Muscle layer of duodenum (tissue), 2 donors: ENCODE results near the gene MLLT3.

ENCODE experiments used
- H3K27ac ChIP-seq: one replicate; pipeline ENCODE4 v1.7.0; 2013; ENCODE audit warnings: mild to moderate bottlenecking, low read length
- H3K27me3 ChIP-seq: one replicate; pipeline ENCODE4 v1.7.0; 2013; ENCODE audit warnings: low read depth, mild to moderate bottlenecking, control low read depth, low read length
- H3K36me3 ChIP-seq, 2 donors: one replicate each; pipeline ENCODE4 v1.7.0; 2013; ENCODE audit warnings: low read length in 2 of 2, control low read depth in 1 of 2, mild to moderate bottlenecking in 1 of 2; ENCODE audit not compliant: insufficient read depth in 2 of 2, control insufficient read depth in 1 of 2
- H3K4me1 ChIP-seq, 2 donors: one replicate each; pipeline ENCODE4 v1.7.0; 2013; ENCODE audit warnings: low read length in 2 of 2, mild to moderate bottlenecking in 2 of 2, control low read depth in 1 of 2, moderate library complexity in 1 of 2; ENCODE audit not compliant: insufficient read depth in 2 of 2, control insufficient read depth in 1 of 2
- H3K4me3 ChIP-seq, 2 donors: one replicate each; pipeline ENCODE4 v1.7.0; 2013; ENCODE audit warnings: low read length in 2 of 2, low read depth in 1 of 2, mild to moderate bottlenecking in 1 of 2
- H3K9me3 ChIP-seq, 2 donors: one replicate each; pipeline ENCODE4 v1.7.0; 2013; ENCODE audit warnings: low read length in 2 of 2, control low read depth in 1 of 2, mild to moderate bottlenecking in 1 of 2; ENCODE audit not compliant: control insufficient read depth in 1 of 2
- donor health status: healthy.

The MLLT3 gene

GRCh38 chr9:20557285-20557684, 65.0 kb downstream of the MLLT3 start:
- Histone ChIP-seq H3K4me1 (peaks cover 6 to 29% of the 10 kb centered on the region in 2 donors), H3K27me3 (no peaks in the 10 kb centered on the region), H3K36me3 (no peaks in the 10 kb centered on the region), H3K27ac (no peak overlapping the region), H3K9me3 (no peaks in the 10 kb centered on the region), H3K4me3 (no peak overlapping the region)

- Histone ChIP-seq H3K9me3 (no peaks in the 10 kb centered on the region), H3K27ac (no peak overlapping the region), H3K27me3 (no peaks in the 10 kb centered on the region), H3K4me1 (peaks cover 12 to 19% of the 10 kb centered on the region in 2 donors), H3K4me3 (no peak overlapping the region), H3K36me3 (no peaks in the 10 kb centered on the region)
Measured at GRCh38 chr9:20553558-20554149, 68.6 kb downstream of the MLLT3 start.

GRCh38 chr9:20552874-20553557, 69.3 kb downstream of the MLLT3 start:
- no peaks in the 10 kb centered on the region for H3K27me3 ChIP-seq
- H3K4me3 ChIP-seq, result no peak overlapping the region
- no peaks in the 10 kb centered on the region for H3K36me3 ChIP-seq
- peaks cover 8 to 13% of the 10 kb centered on the region in 2 donors for H3K4me1 ChIP-seq
- no peak overlapping the region for H3K27ac ChIP-seq
- H3K9me3 ChIP-seq, result no peaks in the 10 kb centered on the region

- H3K4me1 ChIP-seq, result peaks cover 6 to 11% of the 10 kb centered on the region in 2 donors
- H3K27ac ChIP-seq, result no peak overlapping the region
- H3K27me3 ChIP-seq, result no peaks in the 10 kb centered on the region
- no peaks in the 10 kb centered on the region for H3K9me3 ChIP-seq
- no peak overlapping the region for H3K4me3 ChIP-seq
- no peaks in the 10 kb centered on the region for H3K36me3 ChIP-seq
Measured at GRCh38 chr9:20551835-20552234, 70.5 kb downstream of the MLLT3 start.

- peaks cover 6 to 11% of the 10 kb centered on the region in 2 donors for H3K4me1 ChIP-seq
- no peaks in the 10 kb centered on the region for H3K9me3 ChIP-seq
- no peak overlapping the region for H3K27ac ChIP-seq
- no peak overlapping the region for H3K4me3 ChIP-seq
- H3K36me3 ChIP-seq, result no peaks in the 10 kb centered on the region
- no peaks in the 10 kb centered on the region for H3K27me3 ChIP-seq
Measured at GRCh38 chr9:20551236-20551635, 71.1 kb downstream of the MLLT3 start.

- no peak overlapping the region for H3K27ac ChIP-seq
- H3K9me3 ChIP-seq, result no peaks in the 10 kb centered on the region
- no peaks in the 10 kb centered on the region for H3K36me3 ChIP-seq
- no peaks in the 10 kb centered on the region for H3K27me3 ChIP-seq
- peaks cover 6 to 11% of the 10 kb centered on the region in 2 donors for H3K4me1 ChIP-seq
- no peak overlapping the region for H3K4me3 ChIP-seq
Measured at GRCh38 chr9:20550326-20550725, 72.0 kb downstream of the MLLT3 start.

- H3K27me3 ChIP-seq, result no peaks in the 10 kb centered on the region
- no peaks in the 10 kb centered on the region for H3K9me3 ChIP-seq
- no peak overlapping the region for H3K27ac ChIP-seq
- peaks cover 6 to 11% of the 10 kb centered on the region in 2 donors for H3K4me1 ChIP-seq
- H3K4me3 ChIP-seq, result no peak overlapping the region
- no peaks in the 10 kb centered on the region for H3K36me3 ChIP-seq
Measured at GRCh38 chr9:20549053-20549452, 73.2 kb downstream of the MLLT3 start.

GRCh38 chr9:20545023-20545622, 77.2 kb downstream of the MLLT3 start:
- Histone ChIP-seq H3K36me3 (no peaks in the 10 kb centered on the region), H3K4me3 (no peak overlapping the region), H3K4me1 (peaks cover 0 to 3% of the 10 kb centered on the region in 2 donors), H3K27ac (no peak overlapping the region), H3K9me3 (peaks cover 0 to 5% of the 10 kb centered on the region in 2 donors), H3K27me3 (no peaks in the 10 kb centered on the region)

- Histone ChIP-seq H3K4me3 (no peak overlapping the region), H3K27me3 (no peaks in the 10 kb centered on the region), H3K27ac (no peak overlapping the region), H3K4me1 (peaks cover 0 to 3% of the 10 kb centered on the region in 2 donors), H3K36me3 (no peaks in the 10 kb centered on the region), H3K9me3 (peaks cover 0 to 6% of the 10 kb centered on the region in 2 donors)
Measured at GRCh38 chr9:20540169-20540863, 82.0 kb downstream of the MLLT3 start.

- H3K4me3 ChIP-seq, result no peak overlapping the region
- no peaks in the 10 kb centered on the region for H3K27me3 ChIP-seq
- H3K27ac ChIP-seq, result no peak overlapping the region
- H3K9me3 ChIP-seq, result peaks cover 0 to 6% of the 10 kb centered on the region in 2 donors
- H3K36me3 ChIP-seq, result no peaks in the 10 kb centered on the region
- peaks cover 0 to 3% of the 10 kb centered on the region in 2 donors for H3K4me1 ChIP-seq
Measured at GRCh38 chr9:20538956-20539355, 83.3 kb downstream of the MLLT3 start.

- Histone ChIP-seq H3K4me1 (no peaks in the 10 kb centered on the region), H3K27me3 (no peaks in the 10 kb centered on the region), H3K36me3 (no peaks in the 10 kb centered on the region), H3K4me3 (no peak overlapping the region), H3K27ac (no peak overlapping the region), H3K9me3 (peaks cover 0 to 6% of the 10 kb centered on the region in 2 donors)
Measured at GRCh38 chr9:20538092-20538491, 84.2 kb downstream of the MLLT3 start.
